ENCODE data around the gene PTP4A1. TPM values are rescaled to one million over a fixed set of nuclear protein-coding genes. Genes with fewer than 3 reads are reported as not detected.

PTP4A1 gene
- total and polyA plus RNA-seq, 2 of the 4 experiments (the other 2 are of a cell fraction) = 31.2 to 53.1 TPM

- no peak overlapping the region for H3K27ac ChIP-seq (ENCODE audit: insufficient read depth, low read length)
- H3K79me1 ChIP-seq (ENCODE audit: low read depth in 1 of 2, low read length in 2 of 2) = no peaks in the 10 kb centered on the region
- H3K4ac ChIP-seq (ENCODE audit: low read depth, low read length) = no peak overlapping the region
- H2BK15ac ChIP-seq (ENCODE audit: low read depth, low read length) = no peak overlapping the region
- intact Hi-C loops (cut with micrococcal nuclease) = no loop called here
- no peak overlapping the region for H3K14ac ChIP-seq (replicated peaks; ENCODE audit: low read depth, low read length)
- no peak overlapping the region for H3K9ac ChIP-seq (ENCODE audit: low read depth, low read length)
- H4K5ac ChIP-seq (ENCODE audit: low read depth, low read length) = no peak overlapping the region
- H3K27me3 ChIP-seq (ENCODE audit: control insufficient read depth, insufficient read depth, low read length) = peaks cover 2% of the 10 kb centered on the region
- H2BK120ac ChIP-seq (ENCODE audit: low read depth, low read length) = no peak overlapping the region
- CTCF ChIA-PET = interaction anchor here (0.5 to 2.5 kb wide), 2 partner anchors 13 to 15 kb away, joined by 3 to 9 read pairs; no protein-coding TSS in a partner anchor
- H3K4me3 ChIP-seq (ENCODE audit: insufficient read depth, low read depth, low read length) = no peak overlapping the region
- no peak overlapping the region for H4K8ac ChIP-seq (ENCODE audit: low read depth in 2 of 2, low read length in 2 of 2)
- no peak overlapping the region for H2BK5ac ChIP-seq (ENCODE audit: low read depth, low read length, poor library complexity, severe bottlenecking)
- no peaks in the 10 kb centered on the region for H3K9me3 ChIP-seq (ENCODE audit: control insufficient read depth, insufficient read depth, low read length)
- H2AFZ ChIP-seq (replicated peaks; ENCODE audit: low read length, poor library complexity) = no peak overlapping the region
- H2AK9ac ChIP-seq (replicated peaks; ENCODE audit: low read depth, low read length, poor library complexity) = no peak overlapping the region
- H3K23ac ChIP-seq (ENCODE audit: low read depth, low read length) = no peak overlapping the region
- in situ Hi-C loops (cut with MboI; ENCODE audit: low sequenced_read_pairs) = no loop called here
- no peaks in the 10 kb centered on the region for H3K4me1 ChIP-seq (ENCODE audit: control insufficient read depth, insufficient read depth, low read length)
- POLR2A ChIA-PET (ENCODE audit: unreplicated experiment) = no interaction called here
- H4K20me1 ChIP-seq (ENCODE audit: insufficient read depth, low read length) = no peaks in the 10 kb centered on the region
- no TSS peak for BruUV-seq (replicated peaks)
- ATAC-seq (ENCODE audit: low read depth) (no peak), DNase-seq (no peak)
- H2BK20ac ChIP-seq (ENCODE audit: low read depth, low read length) = no peak overlapping the region
- H3K36me3 ChIP-seq (ENCODE audit: control insufficient read depth, insufficient read depth, low read length) = no peaks in the 10 kb centered on the region
- H4K91ac ChIP-seq (ENCODE audit: insufficient read depth, low read depth, low read length) = no peak overlapping the region
- no peak for TF ChIP-seq MXI1 (IDR thresholded peaks at IDR 0.05; ENCODE audit: borderline replicate concordance, low read depth, low read length)
- TF ChIP-seq CEBPB (IDR thresholded peaks at IDR 0.05; ENCODE audit: low read depth, low read length) = no peak
- no peak for TF ChIP-seq FOS (IDR thresholded peaks at IDR 0.05; ENCODE audit: low read depth, low read length)
- TF ChIP-seq MAFK (IDR thresholded peaks at IDR 0.05; ENCODE audit: low read depth, low read length) = peak; percentile 99
- no peak for TF ChIP-seq RFX5 (IDR thresholded peaks at IDR 0.05; ENCODE audit: low read depth, low read length)
- TF ChIP-seq RCOR1 (IDR thresholded peaks at IDR 0.05; ENCODE audit: insufficient replicate concordance, low read length) = no peak
- H3K56ac ChIP-seq (ENCODE audit: extremely low read depth, insufficient read depth, low read length) = no peak overlapping the region
- WGBS, 2 experiments (ENCODE audit: extremely low coverage in 2 of 2, insufficient read length in 1 of 2) = no CpG with 5 or more reads among the region's 1 CpG
- H3K9me1 ChIP-seq (ENCODE audit: insufficient read depth, low read length) = no peaks in the 10 kb centered on the region
- no peak overlapping the region for H3K4me2 ChIP-seq (ENCODE audit: low read depth, low read length)
- no peak overlapping the region for H3K18ac ChIP-seq (ENCODE audit: low read depth, low read length)
- H2AK5ac ChIP-seq (ENCODE audit: low read depth, low read length) = no peak overlapping the region
- dilution Hi-C loops (cut with HindIII; ENCODE audit: low sequenced_read_pairs, unreplicated experiment) = no loop called here
Measured at GRCh38 chr6:63611560-63611959, 39.3 kb downstream of the PTP4A1 start.
